GM18517 (cell line): ENCODE measurements around the gene TBX4.
A peak's percentile ranks its signal among the peaks of the same experiment; 100 is the strongest.

Experiments used
- ATAC-seq: cut with Tn5 transposase; IDR thresholded peaks from one replicate; pipeline ENCODE4 v1.9.1; 2021; ENCODE audit warnings: mild to moderate bottlenecking, moderate library complexity; ENCODE audit not compliant: unreplicated experiment

TBX4 gene

GRCh38 chr17:61452301-61453290 lies at the start of gene TBX4:
Gene TBX4, plus strand, starts transcription at chr17:61452422. Its CDS starts 4,069 bp downstream, at chr17:61456491.
- no peak for ATAC-seq

GRCh38 chr17:61402978-61403800 lies 49.0 kb upstream of the TBX4 start:
- ATAC-seq: no peak

- ATAC-seq: no peak
These were observed 48.2 kb upstream of the TBX4 start for GRCh38 chr17:61403801-61404662.

GRCh38 chr17:61404663-61404912 lies 47.6 kb upstream of the TBX4 start:
- ATAC-seq: no peak

GRCh38 chr17:61404913-61405685 lies 47.1 kb upstream of the TBX4 start:
- ATAC-seq: no peak

DNA sequence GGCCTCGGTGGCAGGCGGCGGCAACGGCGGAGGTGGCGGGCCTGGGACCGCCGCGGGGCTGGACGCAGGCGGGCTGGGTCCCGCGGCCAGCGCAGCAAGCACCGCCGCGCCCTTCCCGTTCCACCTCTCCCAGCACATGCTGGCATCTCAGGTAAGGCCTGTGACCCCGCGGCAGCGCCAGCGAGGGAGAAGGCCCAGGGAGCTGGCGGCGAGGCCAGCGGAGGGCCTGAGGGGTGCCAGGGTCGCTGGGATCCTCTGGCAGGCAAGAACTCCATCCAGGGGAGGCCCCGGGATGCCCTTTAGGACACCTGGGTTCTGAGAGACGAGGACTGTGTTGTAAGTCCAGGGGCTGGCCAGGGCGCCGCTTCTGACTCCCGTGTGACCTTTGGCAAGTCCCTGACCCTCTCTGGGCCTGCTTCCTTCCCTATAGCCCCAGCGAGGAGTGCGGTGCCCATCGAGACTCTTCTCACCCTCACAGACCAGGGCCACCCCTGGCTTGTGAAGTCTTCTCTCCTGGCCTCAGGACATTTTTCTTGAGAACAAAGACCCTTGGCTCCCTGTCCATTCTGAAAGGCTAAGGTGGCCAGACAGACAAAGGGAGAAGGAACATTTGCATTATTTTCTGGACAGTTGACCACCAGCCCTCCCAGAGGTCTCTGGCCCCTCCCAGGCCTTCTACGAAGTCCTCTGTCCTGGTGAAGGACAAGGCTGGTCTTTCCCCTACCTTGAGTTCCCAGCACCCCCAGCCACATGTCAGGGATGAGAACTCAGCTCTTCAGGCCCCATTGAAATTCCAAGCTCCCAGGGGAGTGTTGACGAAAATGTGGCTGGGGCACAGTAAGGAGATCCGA lies 46.3 kb upstream of the TBX4 start:
- ATAC-seq: no peak

GRCh38 chr17:61406537-61406845 lies 45.7 kb upstream of the TBX4 start:
- ATAC-seq: no peak

- no peak for ATAC-seq
These were observed 45.0 kb upstream of the TBX4 start for GRCh38 chr17:61406971-61407911.

GRCh38 chr17:61408151-61409041 lies 43.8 kb upstream of the TBX4 start:
- ATAC-seq: no peak

DNA sequence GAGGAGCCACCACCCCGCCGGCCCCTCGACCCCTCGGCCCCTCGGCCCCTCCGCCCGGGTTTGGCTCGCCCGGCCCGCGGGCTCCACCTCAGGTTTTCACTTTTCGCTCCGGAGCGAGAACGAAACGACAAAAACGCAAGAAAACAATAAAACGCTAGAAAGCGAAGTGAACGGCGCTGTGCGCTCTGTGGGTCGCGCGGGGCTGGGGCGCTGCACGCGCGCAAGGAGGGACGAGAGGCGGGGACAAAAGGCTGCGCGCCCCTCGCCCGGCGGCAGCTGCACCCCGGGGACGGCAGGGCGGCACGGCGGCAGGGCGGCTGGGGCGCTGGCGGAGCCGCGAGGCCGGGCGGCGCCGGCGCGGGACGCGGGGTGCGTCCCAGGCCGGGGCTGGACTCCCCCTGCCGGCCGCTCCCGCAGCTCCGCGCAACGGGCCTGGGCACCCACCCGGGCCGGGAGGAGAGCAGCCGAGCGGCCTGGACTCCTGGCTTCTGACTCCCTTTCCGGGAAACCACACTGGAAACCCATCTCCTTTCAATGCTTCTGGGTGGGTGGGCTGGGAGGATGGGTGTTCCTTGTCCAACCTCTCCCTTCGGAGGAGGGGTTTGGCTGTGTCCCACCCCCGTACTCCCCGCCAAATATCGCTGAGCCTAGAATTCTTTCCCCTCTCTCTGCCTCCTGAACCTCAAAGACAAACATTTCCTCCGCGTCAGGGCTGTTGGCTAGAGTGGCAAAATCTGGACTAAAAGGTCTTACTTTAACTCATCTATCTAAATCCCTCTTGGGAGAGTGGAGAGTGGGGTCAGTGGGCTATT lies 42.7 kb upstream of the TBX4 start:
- no peak for ATAC-seq

DNA sequence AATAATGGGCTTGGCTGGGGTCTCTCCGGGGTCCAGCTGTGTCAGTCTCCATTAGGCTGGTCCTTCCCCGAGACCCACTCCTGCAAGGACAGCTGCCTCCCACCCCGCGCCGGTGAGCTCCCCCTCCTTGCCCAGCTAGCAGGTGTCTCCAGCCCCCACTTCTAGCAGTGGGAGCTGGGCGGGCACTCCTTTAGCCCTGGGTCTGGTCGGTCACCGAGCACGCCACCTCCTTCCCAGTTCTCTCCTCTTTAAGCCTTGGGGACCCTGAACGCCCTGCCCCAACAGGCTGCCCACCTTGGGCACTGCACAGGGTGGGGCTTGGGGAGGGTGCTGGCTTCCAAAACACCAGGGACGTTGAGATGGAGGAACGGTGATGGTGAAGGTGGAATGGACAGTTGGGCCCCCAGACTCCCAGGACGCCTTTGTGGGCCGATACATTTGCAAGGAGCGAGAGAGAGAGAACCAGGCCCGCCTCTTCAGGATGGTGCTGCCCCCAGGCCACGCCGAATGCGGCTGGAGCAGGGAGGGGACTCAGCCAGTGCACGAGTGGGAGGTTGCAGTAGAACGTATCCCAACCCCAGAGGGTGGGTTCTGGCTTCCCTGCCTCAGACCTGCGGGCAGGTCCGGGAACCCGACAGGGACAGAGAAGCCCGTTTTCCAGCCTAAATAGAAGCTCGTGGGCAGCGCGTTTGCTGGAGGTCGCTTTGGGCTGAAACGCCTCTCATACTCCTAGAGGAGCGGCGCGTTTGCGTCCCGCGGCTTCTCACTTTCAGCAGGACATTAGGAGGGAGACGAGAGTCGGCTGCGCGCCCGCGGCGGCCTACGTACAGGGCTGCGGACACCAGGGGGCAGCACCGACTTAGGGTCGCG lies 41.8 kb upstream of the TBX4 start:
- no peak for ATAC-seq

- ATAC-seq: no peak
These were observed 41.3 kb upstream of the TBX4 start for GRCh38 chr17:61411011-61411260.

DNA sequence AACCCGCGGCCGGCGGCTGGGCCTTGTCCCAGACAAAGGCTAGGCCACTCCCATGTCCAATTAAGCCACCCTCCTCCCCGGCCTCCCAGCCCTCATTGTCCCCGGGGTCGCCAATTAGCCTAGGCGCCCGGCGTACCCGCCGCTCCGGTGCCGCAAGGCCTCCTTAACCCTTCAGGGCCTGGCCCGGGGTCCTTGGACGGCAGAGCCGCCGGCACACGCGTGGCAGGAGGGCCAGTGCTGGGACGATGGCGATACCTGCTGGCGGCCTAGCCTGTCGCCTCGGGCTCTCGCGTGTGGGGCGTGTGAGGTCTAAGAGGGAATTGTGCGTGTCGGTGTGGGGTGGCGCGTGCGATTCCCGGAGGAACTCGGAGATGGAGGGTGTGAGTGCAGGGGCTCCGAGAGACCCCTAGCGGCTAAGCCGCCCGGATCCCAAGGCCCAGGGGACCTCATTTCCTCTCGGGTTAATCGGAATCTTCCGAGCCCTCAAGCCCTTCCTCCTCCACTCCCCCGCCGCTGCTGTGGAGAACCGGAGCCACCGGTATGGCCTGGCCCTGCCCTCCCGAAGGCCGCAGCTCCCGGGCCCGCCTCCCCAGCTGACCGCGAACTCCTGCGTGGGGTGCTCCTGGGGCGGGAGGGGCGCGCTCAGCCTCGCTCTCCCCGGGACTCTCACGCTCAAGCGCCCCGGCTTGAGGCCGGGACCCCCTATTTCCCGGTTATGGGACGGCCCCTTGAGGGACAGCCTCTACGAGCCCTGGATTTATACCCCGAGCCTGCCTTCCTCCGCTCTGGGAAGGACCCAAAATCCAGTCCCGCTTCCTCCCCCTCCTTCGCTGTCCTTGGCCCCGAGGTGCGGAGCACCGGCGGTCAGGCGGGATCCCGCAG lies 40.7 kb upstream of the TBX4 start:
- no peak for ATAC-seq

DNA sequence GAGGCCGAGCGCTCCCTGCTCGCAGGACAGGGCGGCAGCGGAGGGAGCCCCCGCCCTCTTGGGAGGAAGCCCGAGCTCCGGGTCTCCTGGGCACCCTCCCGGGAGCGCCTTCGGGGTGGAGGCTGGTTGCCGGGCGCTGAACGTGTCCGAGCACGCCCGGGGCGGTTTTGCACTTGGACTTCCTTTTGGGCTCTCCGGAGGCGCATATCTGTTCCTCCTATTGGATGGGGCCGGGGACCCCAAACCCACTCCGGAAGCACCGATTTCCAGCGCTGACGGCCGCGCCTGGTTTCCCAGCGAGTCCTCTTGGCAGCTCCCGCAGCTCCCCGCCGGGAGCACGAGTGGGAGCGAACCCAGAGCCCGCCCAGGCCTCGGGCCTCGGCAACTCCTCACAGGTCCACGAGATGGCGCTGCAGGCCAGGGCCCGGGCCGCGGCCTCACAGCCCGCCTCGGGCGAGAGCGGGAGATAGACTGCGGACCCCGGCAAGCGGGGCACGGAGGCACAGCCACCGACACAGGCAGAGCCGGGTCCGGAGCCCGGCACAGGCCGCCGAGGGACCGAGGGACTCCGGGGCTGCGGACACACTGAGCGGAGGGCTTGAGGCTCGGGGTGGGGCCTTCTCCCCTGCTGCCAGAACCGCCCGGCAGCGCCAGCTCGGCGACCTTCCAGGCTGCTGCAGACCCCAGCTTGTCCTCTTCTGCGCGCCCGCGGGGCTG lies 39.9 kb upstream of the TBX4 start:
- peak; percentile 68 for ATAC-seq
